HS-5 (cell line): Measurements from ENCODE around the gene MRFAP1L1.
"Not testable (repeated sequence)": the region's sequence is repeated elsewhere in the genome, so short reads cannot be mapped to it uniquely, and the experiment has no call there.

Experiments
- DNase-seq: peaks from one replicate; pipeline ENCODE4 v3.0.0-alpha.2; 2012; ENCODE audit warnings: low read depth

MRFAP1L1 gene

DNA sequence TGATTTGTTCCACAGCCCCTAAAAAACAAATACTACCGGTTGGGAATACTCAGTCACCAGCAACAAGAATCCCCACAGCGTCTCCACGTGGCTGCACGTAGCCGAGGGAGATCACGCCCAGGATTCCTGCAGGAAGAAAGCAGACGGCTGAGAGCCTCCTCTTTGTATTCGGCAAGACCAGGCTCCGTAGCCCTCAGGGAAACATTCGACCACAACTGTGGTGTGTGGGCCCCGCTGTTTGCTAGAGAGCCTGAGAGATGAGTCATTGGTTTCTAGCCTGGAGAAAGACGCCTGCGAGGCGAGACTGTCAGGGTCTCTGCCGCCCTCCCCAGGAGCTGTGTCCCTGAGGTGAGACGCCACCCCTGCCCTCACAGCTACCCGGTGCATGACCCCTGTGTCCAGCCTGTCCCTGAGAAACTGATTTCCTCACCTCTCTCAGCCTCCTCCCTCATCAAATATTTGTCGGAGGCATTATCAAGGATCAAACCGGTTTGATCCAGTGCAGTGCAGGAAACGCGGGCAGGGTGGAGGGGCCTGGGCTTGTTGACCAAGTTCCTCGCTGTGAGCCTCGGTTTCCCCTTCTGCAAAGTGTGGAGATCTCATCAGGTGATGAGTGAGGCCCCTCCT, 20.7 kb downstream of the MRFAP1L1 start:
- peak; percentile 60 for DNase-seq

DNA sequence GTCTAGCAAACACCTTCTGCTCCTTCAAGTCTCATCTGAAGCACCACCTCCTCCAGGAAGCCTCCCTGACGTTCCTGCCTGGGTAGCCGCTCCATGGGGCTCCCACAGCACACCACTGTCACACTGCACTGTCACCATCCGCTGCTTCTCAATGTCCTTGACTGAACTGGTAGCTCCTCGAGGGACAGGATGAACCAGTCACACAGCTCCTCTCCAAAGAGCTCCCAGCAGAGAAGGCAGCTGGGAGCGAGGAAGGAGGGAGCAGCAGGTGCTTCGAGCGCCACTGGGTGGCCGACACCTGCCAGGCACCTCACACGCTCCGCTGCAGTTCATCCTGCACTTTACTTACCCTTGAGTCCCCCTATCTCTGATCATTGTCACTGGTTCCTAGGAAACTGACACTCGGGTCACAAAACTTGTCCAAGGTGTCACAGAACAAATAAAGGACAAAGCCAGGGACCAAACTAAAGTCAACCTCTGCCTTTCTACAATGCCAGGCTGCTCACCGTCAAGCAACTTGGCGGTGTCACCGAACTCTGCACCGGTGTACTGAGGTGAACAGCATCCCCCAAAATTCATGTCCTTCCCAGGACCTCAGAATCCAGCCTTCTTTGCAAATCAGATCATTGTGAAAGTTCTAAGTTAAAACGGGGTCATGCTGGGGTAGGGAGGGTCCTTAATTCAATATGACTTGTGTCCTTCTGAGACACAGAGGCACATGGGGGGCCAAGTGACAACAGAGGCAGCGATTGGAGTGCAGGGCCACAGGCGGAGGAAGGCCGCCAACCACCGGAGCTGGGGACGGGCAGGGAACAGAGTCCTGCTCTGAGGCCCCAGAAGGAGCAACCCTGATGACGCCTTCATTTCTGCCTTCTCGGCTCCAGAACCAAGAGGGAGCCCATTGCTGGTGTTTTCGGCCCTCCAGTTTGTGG, 21.5 kb downstream of the MRFAP1L1 start:
- no peak for DNase-seq

GRCh38 chr4:6686104-6686787, 23.4 kb downstream of the MRFAP1L1 start:
- DNase-seq = no peak

GRCh38 chr4:6684656-6685055, 25.0 kb downstream of the MRFAP1L1 start:
- no peak for DNase-seq

DNA sequence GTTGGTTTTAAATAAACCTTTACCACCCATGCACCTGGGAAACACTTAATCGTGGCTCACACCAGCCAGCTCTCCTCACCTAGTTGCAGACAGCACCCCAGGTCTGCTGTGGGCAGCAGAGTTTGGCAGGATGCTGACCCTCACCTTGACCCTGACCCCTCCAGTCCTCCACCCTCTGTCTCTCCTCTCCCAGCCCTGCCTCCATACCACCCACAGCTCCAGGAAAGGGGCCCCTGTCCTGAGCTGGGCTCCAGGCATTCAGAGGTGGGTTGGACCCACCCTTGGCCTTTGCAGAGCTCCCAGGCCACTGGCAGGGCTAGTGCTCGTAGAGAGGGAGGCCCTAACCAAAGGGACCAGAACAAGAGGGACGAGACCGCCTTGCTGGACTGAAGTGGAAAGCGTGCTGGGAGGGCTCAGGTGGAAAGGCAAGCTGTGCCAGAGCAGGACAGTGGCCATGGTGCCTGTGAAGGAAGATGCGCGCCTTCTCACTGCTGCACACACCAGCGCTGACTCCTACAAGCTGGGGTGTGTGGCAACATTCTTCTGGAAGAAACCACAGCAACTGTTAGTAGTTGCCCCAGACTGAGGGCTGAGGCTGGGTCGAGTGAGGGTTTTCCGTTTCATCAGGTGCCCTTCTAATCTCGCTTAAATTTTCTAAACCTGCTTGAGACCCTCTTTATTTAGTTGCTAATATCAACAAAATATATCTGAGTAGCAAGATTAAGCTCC, 26.6 kb downstream of the MRFAP1L1 start:
- no peak for DNase-seq

GRCh38 chr4:6681191-6681590, 28.5 kb downstream of the MRFAP1L1 start:
- no peak for DNase-seq

DNA sequence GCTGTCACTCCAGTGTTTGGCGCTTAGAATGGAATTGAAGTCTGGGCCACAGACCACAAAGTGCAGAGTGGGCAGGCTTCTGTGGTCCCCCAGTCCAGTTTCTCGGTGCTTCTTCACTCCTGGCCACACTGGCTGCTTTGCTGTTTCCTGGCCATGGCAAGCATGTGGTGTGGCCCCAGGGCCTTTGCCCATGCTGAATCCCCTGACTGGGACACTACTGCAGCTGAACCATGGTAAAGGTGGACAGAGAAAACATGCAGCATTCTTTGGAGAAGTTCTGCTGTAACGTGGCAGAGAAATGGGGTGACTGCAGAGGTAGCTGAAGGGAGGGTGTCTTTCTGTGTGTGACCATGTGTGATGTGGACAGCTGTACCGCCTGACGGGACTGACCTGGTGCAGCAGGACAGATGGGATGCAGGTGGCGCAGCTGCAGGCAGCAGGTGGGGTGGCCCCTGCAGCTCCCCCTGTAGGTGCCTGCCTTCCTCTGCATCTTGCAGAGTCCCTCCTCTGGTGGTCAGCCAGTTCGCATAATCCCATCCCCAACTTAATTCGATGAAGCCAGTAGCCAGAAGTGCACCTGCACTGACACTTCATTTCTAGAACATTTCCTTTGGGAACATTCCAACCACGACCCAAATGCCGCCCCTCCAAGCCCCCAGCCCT, 29.2 kb downstream of the MRFAP1L1 start:
- DNase-seq = no peak

- DNase-seq = no peak
These were observed 32.7 kb downstream of the MRFAP1L1 start for GRCh38 chr4:6676722-6677558.

DNA sequence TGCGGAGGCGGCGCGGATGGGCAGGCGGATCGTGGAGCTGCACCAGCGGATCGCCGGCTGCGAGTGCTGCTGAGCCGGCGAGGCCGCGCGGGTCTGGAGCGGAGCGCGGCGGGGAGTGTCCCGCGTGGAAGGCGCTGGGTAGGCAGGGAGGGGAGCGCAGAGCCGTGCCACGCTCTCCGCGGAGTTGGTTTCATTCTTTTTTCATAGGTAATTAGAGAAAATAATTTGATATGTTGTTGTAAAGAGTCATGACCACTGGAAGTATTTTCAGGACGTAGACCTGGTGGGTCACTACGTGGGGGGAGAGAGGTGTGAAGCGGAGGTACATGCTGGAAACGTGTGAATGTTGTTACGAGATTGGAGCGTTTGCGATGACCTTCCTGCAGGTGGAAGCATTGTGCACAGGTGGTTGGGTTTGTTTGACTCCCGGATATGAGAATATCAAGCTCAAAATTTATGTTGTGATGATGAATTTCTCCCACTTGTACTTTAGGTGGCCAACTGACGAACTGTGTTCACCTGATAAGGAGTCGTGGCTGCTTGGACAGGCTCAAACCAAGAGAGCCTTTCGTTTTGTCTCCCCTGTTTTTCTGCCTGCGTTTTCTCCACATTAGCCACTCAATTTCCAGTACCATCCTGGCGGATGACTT, 35.0 kb downstream of the MRFAP1L1 start:
- DNase-seq = no peak

GRCh38 chr4:6673660-6674499, 35.8 kb downstream of the MRFAP1L1 start:
- DNase-seq = peak; percentile 71

GRCh38 chr4:6673191-6673659, 36.4 kb downstream of the MRFAP1L1 start:
- DNase-seq = not testable (repeated sequence)

DNA sequence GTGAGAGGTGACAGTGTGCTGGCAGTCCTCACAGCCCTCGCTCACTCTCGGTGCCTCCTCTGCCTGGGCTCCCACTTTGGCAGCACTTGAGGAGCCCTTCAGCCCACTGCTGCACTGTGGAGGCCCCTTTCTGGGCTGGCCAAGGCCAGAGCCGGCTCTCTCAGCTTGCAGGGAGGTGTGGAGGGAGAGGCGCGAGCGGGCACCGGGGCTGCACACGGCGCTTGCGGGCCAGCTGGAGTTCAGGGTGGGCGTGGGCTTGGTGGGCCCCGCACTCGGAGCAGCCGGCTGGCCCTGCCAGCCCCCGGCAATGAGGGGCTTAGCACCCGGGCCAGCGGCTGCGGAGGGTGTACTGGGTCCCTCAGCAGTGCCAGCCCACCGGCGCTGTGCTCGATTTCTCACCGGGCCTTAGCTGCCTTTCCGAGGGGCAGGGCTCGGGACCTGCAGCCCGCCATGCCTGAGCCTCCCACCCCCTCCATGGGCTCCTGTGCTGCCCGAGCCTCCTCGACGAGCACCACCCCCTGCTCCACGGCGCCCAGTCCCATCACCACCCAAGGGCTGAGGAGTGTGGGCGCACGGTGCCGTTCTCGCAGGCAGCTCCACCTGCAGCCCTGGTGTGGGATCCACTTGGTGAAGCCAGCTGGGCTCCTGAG, 37.0 kb downstream of the MRFAP1L1 start:
- not testable (repeated sequence) for DNase-seq

DNA sequence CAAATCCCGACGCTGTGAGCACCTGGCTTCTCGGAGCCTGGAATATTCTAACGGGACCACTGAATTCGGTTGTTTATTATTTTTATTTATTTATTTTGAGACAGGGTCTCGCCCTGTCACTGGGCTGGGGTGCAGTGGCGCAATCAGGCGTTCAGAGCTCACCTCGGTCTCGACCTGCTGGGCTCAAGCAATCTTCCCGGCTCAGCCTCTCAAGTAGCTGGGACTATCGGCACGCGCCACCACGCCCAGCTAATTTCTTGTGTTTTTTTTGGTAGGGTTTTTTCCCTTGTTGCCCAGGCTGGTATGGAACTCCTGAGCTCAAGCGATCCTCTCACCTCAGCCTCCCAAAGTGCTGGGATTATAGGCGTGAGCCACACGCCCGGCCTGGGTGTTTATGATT, 37.5 kb downstream of the MRFAP1L1 start:
- DNase-seq = no peak

DNA sequence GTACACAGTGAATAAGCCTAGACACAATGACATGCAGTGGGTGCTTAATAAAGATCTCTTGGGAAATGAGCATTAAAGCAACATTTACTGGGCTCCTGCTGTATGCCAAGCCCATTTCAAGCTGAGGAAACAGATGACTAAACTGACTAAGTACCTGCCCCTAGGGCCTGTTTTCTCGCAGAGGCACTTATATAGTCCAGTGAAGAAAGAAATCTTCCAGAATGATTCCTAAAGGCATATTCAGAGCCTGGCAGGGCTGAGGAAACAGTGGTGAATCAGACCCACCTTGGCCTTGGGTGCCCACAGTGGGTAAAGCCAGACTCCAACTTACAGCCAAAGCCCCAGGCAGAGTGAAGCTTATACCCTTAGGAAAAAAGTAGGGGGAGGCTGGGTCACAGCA, 38.0 kb downstream of the MRFAP1L1 start:
- DNase-seq = no peak

DNA sequence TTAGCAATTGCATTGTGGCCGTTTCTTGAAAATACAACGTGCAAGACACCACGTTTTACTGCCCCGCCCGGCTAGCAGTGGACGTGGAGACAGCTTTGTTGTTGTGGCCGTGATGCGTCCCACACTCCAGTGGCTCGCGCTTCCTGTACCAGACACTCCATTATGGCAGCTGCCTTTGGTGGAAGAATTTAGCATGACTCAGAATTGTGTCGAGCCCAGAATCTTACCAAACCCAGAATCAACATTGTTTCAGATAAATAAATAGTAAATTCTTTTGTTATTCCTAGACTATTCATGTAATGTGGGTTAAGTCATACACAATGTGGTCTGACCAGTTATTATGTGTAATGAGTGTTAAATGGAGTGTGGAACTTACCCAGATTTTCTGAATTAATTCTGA, 41.3 kb downstream of the MRFAP1L1 start:
- DNase-seq = no peak

DNA sequence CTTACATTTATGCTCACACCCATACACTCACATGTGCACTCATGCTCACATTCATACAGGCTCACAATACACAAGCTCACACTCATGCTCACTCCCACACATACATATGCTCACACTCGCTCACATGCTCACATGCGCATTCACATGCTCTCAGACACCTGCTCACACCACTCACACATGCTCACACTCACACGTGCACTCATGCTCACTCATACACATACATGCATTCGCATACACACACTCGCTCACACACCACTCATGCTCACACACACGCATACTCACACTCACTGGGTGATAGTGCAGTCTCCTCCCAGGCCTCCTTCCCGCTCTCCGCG, 44.4 kb downstream of the MRFAP1L1 start:
- no peak for DNase-seq

GRCh38 chr4:6663596-6664393, 45.9 kb downstream of the MRFAP1L1 start:
- no peak for DNase-seq

- no peak for DNase-seq
These were observed 47.1 kb downstream of the MRFAP1L1 start for GRCh38 chr4:6662591-6662990.
